Neural cell (in vitro differentiated cells): ENCODE data around the gene NPC1.

Experiments
- CTCF ChIP-seq: fragments of 450-650 bp; IDR thresholded peaks from 2 replicates; pipeline ENCODE4 v1.5.1; 2014; ENCODE audit warnings: antibody characterized with exemption, mild to moderate bottlenecking, moderate library complexity; ENCODE audit not compliant: poor library complexity, severe bottlenecking
- EP300 ChIP-seq: fragments of 450-650 bp; conservative IDR thresholded peaks from 2 replicates; pipeline ENCODE4 v1.6.1; 2014; ENCODE audit warnings: antibody characterized with exemption, mild to moderate bottlenecking, moderate library complexity; ENCODE audit not compliant: poor library complexity, severe bottlenecking
- MXI1 ChIP-seq: fragments of 450-650 bp; conservative IDR thresholded peaks from 2 replicates; pipeline ENCODE4 v1.6.1; 2014; ENCODE audit warnings: antibody characterized with exemption, mild to moderate bottlenecking; ENCODE audit not compliant: poor library complexity, severe bottlenecking
- RAD21 ChIP-seq: fragments of 450-650 bp; conservative IDR thresholded peaks from 2 replicates; pipeline ENCODE4 v1.6.1; 2014; ENCODE audit warnings: antibody characterized with exemption, mild to moderate bottlenecking, moderate library complexity

- TF ChIP-seq EP300 (no peak), MXI1 (no peak), CTCF (no peak), RAD21 (no peak)
Observed at GRCh38 chr18:23499291-23499781, 87.0 kb downstream of the NPC1 start.
